WERI-Rb-1 (cell line): ENCODE measurements around the gene ZNF346.

Experiments
- DNase-seq: peaks from one replicate; pipeline ENCODE4 v3.0.0-alpha.2; 2020
- H3K27ac ChIP-seq: fragments of 250-450 bp; sonication (Bioruptor Pico); 2 replicates; pipeline ENCODE4 v1.5.1; 2020; ENCODE audit warnings: mild to moderate bottlenecking, moderate library complexity
- H3K27me3 ChIP-seq: fragments of 250-450 bp; sonication (Bioruptor Pico); 2 replicates; pipeline ENCODE4 v1.5.1; 2021; ENCODE audit warnings: mild to moderate bottlenecking, low read depth, moderate library complexity; ENCODE audit not compliant: insufficient read depth, severe bottlenecking
- H3K36me3 ChIP-seq: fragments of 250-450 bp; sonication (Bioruptor Pico); 2 replicates; pipeline ENCODE4 v1.5.1; 2020; ENCODE audit warnings: mild to moderate bottlenecking, moderate library complexity
- H3K4me3 ChIP-seq: 2 replicates; pipeline ENCODE4 v1.5.1; 2011; ENCODE audit warnings: low read depth, mild to moderate bottlenecking, control low read depth, low read length
- H3K9me3 ChIP-seq: fragments of 250-450 bp; sonication (Bioruptor Pico); 2 replicates; pipeline ENCODE4 v1.5.1; 2021; ENCODE audit warnings: mild to moderate bottlenecking, moderate library complexity; ENCODE audit not compliant: severe bottlenecking
- CTCF ChIP-seq: IDR thresholded peaks from 2 replicates; pipeline ENCODE4 v1.5.1; 2011; ENCODE audit warnings: low read depth, mild to moderate bottlenecking, control low read depth, inconsistent platforms, low read length

The ZNF346 gene

GRCh38 chr5:177099422-177100093 lies 77.1 kb downstream of the ZNF346 start:
- DNase-seq = no peak
- H3K4me3 ChIP-seq = no peak overlapping the region

GRCh38 chr5:177100714-177101121 lies 78.2 kb downstream of the ZNF346 start:
- no peak overlapping the region for H3K4me3 ChIP-seq
- no peak for DNase-seq
- no peaks in the 10 kb centered on the region for H3K9me3 ChIP-seq
- TF ChIP-seq CTCF = no peak
- H3K27ac ChIP-seq = no peak overlapping the region
- H3K27me3 ChIP-seq = no peaks in the 10 kb centered on the region
- no peaks in the 10 kb centered on the region for H3K36me3 ChIP-seq

More at GRCh38 chr5:177099422-177100093, 77.1 kb downstream of the ZNF346 start:
- Histone ChIP-seq H3K36me3 (no peaks in the 10 kb centered on the region), H3K9me3 (no peaks in the 10 kb centered on the region), H3K27ac (no peak overlapping the region), H3K27me3 (no peaks in the 10 kb centered on the region)
- TF ChIP-seq CTCF = no peak

DNA sequence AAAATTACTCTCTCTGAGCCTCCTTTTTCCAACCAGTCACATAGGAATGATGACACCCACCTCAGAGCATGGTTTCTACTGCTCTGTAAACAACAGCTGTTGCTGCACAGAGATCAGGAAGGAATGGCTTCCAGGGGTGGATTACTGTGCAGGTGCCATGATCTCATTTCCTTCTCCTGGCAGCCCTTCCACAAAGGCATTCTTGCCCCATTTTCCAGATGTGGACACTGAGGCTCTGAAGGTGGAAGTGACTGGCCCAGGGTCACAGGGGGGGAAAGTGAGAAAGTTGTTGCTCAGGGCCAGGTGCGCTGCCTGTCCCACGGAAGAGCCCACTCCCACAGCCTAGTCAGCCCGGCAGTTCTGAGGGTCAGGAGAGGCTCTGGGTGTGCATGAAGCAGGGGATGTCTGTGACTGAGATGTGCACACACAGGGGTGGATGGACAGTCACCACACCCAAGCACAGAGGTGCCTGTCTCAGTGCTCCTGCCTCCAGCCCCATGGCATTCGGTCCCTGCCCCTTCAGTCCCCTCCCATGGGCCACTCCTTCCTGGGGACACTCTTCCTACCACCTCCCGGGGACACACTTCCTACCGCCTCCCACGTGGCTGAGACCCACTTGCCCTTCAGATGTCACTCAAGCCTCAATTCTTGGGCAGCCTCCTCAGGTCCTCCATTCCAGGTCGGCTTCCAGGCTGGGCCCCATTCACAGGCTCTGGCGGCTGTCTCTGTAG lies 81.2 kb downstream of the ZNF346 start:
- TF ChIP-seq CTCF = no peak

GRCh38 chr5:177105691-177106476 lies 83.4 kb downstream of the ZNF346 start:
- no peak for DNase-seq

More for the DNA sequence above, 81.2 kb downstream of the ZNF346 start:
- DNase-seq = no peak
- H3K27ac ChIP-seq = no peak overlapping the region
- H3K36me3 ChIP-seq = no peaks in the 10 kb centered on the region
- no peak overlapping the region for H3K4me3 ChIP-seq
- no peaks in the 10 kb centered on the region for H3K9me3 ChIP-seq
- no peaks in the 10 kb centered on the region for H3K27me3 ChIP-seq

GRCh38 chr5:177107159-177107558 lies 84.7 kb downstream of the ZNF346 start:
- Histone ChIP-seq H3K9me3 (no peaks in the 10 kb centered on the region), H3K27ac (no peak overlapping the region), H3K4me3 (no peak overlapping the region), H3K27me3 (no peaks in the 10 kb centered on the region), H3K36me3 (no peaks in the 10 kb centered on the region)
- DNase-seq = no peak
- no peak for TF ChIP-seq CTCF

More at GRCh38 chr5:177105691-177106476, 83.4 kb downstream of the ZNF346 start:
- H3K36me3 ChIP-seq = no peaks in the 10 kb centered on the region
- no peaks in the 10 kb centered on the region for H3K9me3 ChIP-seq
- no peaks in the 10 kb centered on the region for H3K27me3 ChIP-seq
- H3K4me3 ChIP-seq = no peak overlapping the region
- no peak overlapping the region for H3K27ac ChIP-seq
- no peak for TF ChIP-seq CTCF
